HepG2 (cell line): ENCODE results near the gene AMOTL2. TPM values are rescaled to one million over a fixed set of nuclear protein-coding genes. Genes with fewer than 3 reads are reported as not detected.

ENCODE experiments used
- MIER3 ChIP-seq: IDR thresholded peaks from 2 replicates; pipeline ENCODE4 v1.6.1; 2016; ENCODE audit warnings: missing compliant biosample characterization, borderline replicate concordance
- NR2C2 ChIP-seq: sonication (generic); formaldehyde crosslinking; IDR thresholded peaks from 2 replicates; pipeline ENCODE4 v1.4.0; 2020; ENCODE audit warnings: missing genetic modification reagents, mild to moderate bottlenecking, moderate library complexity, borderline replicate concordance
- RFX1 ChIP-seq: fragments of 450-650 bp; IDR thresholded peaks from 2 replicates; pipeline ENCODE4 v1.6.1; 2017
- YEATS4 ChIP-seq: sonication (generic); formaldehyde crosslinking; IDR thresholded peaks from 2 replicates; pipeline ENCODE4 v1.4.0; 2020; ENCODE audit warnings: missing genetic modification reagents, borderline replicate concordance
- ZNF136 ChIP-seq: sonication (generic); formaldehyde crosslinking; IDR thresholded peaks from 2 replicates; pipeline ENCODE4 v1.8.1; 2022; ENCODE audit warnings: low read depth, mild to moderate bottlenecking, moderate library complexity, missing genetic modification reagents
- ZNF274 ChIP-seq: sonication (generic); formaldehyde crosslinking; IDR thresholded peaks from 2 replicates; pipeline ENCODE4 v1.5.1; 2020; ENCODE audit warnings: mild to moderate bottlenecking, missing genetic modification reagents
- ZNF34 ChIP-seq: sonication (generic); formaldehyde crosslinking; IDR thresholded peaks from 2 replicates; pipeline ENCODE4 v1.4.0; 2020; ENCODE audit warnings: mild to moderate bottlenecking, missing genetic modification reagents, borderline replicate concordance
- ZNF720 ChIP-seq: sonication (generic); formaldehyde crosslinking; IDR thresholded peaks from 2 replicates; pipeline ENCODE4 v1.4.0; 2020; ENCODE audit warnings: missing genetic modification reagents
- ZNF773 ChIP-seq: sonication (generic); formaldehyde crosslinking; IDR thresholded peaks from 2 replicates; pipeline ENCODE4 v1.4.0; 2020; ENCODE audit warnings: missing genetic modification reagents, borderline replicate concordance
- polyA plus RNA-seq, 8 experiments: library from polyadenylated mRNA; depleted of rRNA in 3 of 8; stranded (reverse) in 7 of 8; unstranded in 1 of 8; fragments of >200 nt; fragmentation: Illumina TruSeq in 4 of 8; extraction: Trizol in 4 of 8; gene quantifications; 2 replicates each; pipeline versions ENCODE4 v1.2.1 to v1.2.3, GENCODE V29; 2011 to 2016; ENCODE audit warnings: low read depth in 4 of 8, missing spikeins in 1 of 8, mixed read lengths in 1 of 8; ENCODE audit not compliant: insufficient read depth in 1 of 8
- total RNA-seq, 5 experiments: library from RNA; depleted of rRNA; stranded (reverse); fragments of >200 nt; fragmentation: Illumina TruSeq; extraction: Trizol; gene quantifications; 2 replicates each; pipeline ENCODE4 v1.2.3, GENCODE V29; 2016; ENCODE audit warnings: low read depth in 1 of 5
- TF ChIP-seq, protein P1 (sequence below): sonication (generic); formaldehyde crosslinking; IDR thresholded peaks from 2 replicates; pipeline ENCODE4 v1.5.1; 2020; ENCODE audit warnings: missing genetic modification reagents, mild to moderate bottlenecking, borderline replicate concordance
- TF ChIP-seq, protein P2 (sequence below): sonication (generic); formaldehyde crosslinking; IDR thresholded peaks from 2 replicates; pipeline ENCODE4 v1.8.1; 2023; ENCODE audit warnings: mild to moderate bottlenecking, missing genetic modification reagents
- TF ChIP-seq, protein P3 (sequence below): sonication (generic); formaldehyde crosslinking; conservative IDR thresholded peaks from 2 replicates; pipeline ENCODE4 v1.4.0; 2020; ENCODE audit warnings: mild to moderate bottlenecking, missing genetic modification reagents, moderate library complexity
- TF ChIP-seq, protein P4 (sequence below): sonication (generic); formaldehyde crosslinking; conservative IDR thresholded peaks from 2 replicates; pipeline ENCODE4 v1.8.0; 2022; ENCODE audit warnings: mild to moderate bottlenecking, moderate library complexity, missing genetic modification reagents
- TF ChIP-seq, protein P5 (sequence below): sonication (generic); formaldehyde crosslinking; IDR thresholded peaks from 2 replicates; pipeline ENCODE4 v1.5.1; 2020; ENCODE audit warnings: missing genetic modification reagents, mild to moderate bottlenecking, borderline replicate concordance
- TF ChIP-seq, protein P6 (sequence below): sonication (generic); formaldehyde crosslinking; IDR thresholded peaks from 2 replicates; pipeline ENCODE4 v1.4.0; 2020; ENCODE audit warnings: missing genetic modification reagents, mild to moderate bottlenecking, borderline replicate concordance

AMOTL2 gene
- total and polyA plus RNA-seq, 2 of the 13 experiments (the other 11 are each of a cell fraction or from before 2014, with no cell fraction given) = 17.3 to 18.5 TPM

DNA sequence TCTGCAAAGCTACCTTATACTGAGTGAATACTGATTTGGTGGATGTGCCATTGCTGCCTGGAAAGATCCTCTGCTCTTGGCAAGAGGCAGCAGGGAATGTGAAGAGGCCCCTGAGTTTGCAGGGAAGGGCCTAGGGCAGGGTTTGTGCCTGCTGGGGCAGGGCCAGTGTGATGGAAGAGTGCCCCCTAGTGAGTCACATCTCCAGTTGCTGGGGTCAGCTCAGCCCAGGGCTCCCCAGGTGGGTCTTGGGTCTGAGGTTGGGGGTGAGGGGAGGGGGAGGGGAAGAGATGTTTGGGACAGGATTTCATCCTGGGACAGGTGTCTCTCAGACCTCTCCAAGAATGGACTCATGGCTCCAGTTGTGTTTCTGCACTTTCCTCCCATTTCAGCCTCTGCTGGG lies 4.1 kb upstream of the AMOTL2 start (continued):
- TF ChIP-seq, protein P1, sequence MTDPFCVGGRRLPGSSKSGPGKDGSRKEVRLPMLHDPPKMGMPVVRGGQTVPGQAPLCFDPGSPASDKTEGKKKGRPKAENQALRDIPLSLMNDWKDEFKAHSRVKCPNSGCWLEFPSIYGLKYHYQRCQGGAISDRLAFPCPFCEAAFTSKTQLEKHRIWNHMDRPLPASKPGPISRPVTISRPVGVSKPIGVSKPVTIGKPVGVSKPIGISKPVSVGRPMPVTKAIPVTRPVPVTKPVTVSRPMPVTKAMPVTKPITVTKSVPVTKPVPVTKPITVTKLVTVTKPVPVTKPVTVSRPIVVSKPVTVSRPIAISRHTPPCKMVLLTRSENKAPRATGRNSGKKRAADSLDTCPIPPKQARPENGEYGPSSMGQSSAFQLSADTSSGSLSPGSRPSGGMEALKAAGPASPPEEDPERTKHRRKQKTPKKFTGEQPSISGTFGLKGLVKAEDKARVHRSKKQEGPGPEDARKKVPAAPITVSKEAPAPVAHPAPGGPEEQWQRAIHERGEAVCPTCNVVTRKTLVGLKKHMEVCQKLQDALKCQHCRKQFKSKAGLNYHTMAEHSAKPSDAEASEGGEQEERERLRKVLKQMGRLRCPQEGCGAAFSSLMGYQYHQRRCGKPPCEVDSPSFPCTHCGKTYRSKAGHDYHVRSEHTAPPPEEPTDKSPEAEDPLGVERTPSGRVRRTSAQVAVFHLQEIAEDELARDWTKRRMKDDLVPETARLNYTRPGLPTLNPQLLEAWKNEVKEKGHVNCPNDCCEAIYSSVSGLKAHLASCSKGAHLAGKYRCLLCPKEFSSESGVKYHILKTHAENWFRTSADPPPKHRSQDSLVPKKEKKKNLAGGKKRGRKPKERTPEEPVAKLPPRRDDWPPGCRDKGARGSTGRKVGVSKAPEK (CRISPR knock-in tag) = no peak
- TF ChIP-seq, protein P2, sequence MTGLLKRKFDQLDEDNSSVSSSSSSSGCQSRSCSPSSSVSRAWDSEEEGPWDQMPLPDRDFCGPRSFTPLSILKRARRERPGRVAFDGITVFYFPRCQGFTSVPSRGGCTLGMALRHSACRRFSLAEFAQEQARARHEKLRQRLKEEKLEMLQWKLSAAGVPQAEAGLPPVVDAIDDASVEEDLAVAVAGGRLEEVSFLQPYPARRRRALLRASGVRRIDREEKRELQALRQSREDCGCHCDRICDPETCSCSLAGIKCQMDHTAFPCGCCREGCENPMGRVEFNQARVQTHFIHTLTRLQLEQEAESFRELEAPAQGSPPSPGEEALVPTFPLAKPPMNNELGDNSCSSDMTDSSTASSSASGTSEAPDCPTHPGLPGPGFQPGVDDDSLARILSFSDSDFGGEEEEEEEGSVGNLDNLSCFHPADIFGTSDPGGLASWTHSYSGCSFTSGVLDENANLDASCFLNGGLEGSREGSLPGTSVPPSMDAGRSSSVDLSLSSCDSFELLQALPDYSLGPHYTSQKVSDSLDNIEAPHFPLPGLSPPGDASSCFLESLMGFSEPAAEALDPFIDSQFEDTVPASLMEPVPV (CRISPR knock-in tag) = no peak
- peak; percentile 33; the same call in 1 of the 2 replicates for TF ChIP-seq MIER3
- TF ChIP-seq ZNF274 (CRISPR knock-in tag) = no peak
- no peak for TF ChIP-seq ZNF34 (CRISPR knock-in tag)
- TF ChIP-seq, protein P3, sequence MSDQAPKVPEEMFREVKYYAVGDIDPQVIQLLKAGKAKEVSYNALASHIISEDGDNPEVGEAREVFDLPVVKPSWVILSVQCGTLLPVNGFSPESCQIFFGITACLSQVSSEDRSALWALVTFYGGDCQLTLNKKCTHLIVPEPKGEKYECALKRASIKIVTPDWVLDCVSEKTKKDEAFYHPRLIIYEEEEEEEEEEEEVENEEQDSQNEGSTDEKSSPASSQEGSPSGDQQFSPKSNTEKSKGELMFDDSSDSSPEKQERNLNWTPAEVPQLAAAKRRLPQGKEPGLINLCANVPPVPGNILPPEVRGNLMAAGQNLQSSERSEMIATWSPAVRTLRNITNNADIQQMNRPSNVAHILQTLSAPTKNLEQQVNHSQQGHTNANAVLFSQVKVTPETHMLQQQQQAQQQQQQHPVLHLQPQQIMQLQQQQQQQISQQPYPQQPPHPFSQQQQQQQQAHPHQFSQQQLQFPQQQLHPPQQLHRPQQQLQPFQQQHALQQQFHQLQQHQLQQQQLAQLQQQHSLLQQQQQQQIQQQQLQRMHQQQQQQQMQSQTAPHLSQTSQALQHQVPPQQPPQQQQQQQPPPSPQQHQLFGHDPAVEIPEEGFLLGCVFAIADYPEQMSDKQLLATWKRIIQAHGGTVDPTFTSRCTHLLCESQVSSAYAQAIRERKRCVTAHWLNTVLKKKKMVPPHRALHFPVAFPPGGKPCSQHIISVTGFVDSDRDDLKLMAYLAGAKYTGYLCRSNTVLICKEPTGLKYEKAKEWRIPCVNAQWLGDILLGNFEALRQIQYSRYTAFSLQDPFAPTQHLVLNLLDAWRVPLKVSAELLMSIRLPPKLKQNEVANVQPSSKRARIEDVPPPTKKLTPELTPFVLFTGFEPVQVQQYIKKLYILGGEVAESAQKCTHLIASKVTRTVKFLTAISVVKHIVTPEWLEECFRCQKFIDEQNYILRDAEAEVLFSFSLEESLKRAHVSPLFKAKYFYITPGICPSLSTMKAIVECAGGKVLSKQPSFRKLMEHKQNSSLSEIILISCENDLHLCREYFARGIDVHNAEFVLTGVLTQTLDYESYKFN (CRISPR knock-in tag) = no peak
- TF ChIP-seq, protein P4, sequence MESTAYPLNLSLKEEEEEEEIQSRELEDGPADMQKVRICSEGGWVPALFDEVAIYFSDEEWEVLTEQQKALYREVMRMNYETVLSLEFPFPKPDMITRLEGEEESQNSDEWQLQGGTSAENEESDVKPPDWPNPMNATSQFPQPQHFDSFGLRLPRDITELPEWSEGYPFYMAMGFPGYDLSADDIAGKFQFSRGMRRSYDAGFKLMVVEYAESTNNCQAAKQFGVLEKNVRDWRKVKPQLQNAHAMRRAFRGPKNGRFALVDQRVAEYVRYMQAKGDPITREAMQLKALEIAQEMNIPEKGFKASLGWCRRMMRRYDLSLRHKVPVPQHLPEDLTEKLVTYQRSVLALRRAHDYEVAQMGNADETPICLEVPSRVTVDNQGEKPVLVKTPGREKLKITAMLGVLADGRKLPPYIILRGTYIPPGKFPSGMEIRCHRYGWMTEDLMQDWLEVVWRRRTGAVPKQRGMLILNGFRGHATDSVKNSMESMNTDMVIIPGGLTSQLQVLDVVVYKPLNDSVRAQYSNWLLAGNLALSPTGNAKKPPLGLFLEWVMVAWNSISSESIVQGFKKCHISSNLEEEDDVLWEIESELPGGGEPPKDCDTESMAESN (CRISPR knock-in tag) = no peak
- no peak for TF ChIP-seq ZNF773 (CRISPR knock-in tag)
- TF ChIP-seq, protein P5, sequence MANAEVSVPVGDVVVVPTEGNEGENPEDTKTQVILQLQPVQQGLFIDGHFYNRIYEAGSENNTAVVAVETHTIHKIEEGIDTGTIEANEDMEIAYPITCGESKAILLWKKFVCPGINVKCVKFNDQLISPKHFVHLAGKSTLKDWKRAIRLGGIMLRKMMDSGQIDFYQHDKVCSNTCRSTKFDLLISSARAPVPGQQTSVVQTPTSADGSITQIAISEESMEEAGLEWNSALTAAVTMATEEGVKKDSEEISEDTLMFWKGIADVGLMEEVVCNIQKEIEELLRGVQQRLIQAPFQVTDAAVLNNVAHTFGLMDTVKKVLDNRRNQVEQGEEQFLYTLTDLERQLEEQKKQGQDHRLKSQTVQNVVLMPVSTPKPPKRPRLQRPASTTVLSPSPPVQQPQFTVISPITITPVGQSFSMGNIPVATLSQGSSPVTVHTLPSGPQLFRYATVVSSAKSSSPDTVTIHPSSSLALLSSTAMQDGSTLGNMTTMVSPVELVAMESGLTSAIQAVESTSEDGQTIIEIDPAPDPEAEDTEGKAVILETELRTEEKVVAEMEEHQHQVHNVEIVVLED (CRISPR knock-in tag) = no peak
- no peak for TF ChIP-seq NR2C2 (CRISPR knock-in tag)
- no peak for TF ChIP-seq YEATS4 (CRISPR knock-in tag)
- TF ChIP-seq RFX1 = no peak
- TF ChIP-seq ZNF720 = no peak
- TF ChIP-seq, protein P6, sequence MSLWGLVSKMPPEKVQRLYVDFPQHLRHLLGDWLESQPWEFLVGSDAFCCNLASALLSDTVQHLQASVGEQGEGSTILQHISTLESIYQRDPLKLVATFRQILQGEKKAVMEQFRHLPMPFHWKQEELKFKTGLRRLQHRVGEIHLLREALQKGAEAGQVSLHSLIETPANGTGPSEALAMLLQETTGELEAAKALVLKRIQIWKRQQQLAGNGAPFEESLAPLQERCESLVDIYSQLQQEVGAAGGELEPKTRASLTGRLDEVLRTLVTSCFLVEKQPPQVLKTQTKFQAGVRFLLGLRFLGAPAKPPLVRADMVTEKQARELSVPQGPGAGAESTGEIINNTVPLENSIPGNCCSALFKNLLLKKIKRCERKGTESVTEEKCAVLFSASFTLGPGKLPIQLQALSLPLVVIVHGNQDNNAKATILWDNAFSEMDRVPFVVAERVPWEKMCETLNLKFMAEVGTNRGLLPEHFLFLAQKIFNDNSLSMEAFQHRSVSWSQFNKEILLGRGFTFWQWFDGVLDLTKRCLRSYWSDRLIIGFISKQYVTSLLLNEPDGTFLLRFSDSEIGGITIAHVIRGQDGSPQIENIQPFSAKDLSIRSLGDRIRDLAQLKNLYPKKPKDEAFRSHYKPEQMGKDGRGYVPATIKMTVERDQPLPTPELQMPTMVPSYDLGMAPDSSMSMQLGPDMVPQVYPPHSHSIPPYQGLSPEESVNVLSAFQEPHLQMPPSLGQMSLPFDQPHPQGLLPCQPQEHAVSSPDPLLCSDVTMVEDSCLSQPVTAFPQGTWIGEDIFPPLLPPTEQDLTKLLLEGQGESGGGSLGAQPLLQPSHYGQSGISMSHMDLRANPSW = no peak
- TF ChIP-seq ZNF136 (CRISPR knock-in tag) = no peak
